ENCODE data around the gene KCMF1.

The KCMF1 gene

DNA sequence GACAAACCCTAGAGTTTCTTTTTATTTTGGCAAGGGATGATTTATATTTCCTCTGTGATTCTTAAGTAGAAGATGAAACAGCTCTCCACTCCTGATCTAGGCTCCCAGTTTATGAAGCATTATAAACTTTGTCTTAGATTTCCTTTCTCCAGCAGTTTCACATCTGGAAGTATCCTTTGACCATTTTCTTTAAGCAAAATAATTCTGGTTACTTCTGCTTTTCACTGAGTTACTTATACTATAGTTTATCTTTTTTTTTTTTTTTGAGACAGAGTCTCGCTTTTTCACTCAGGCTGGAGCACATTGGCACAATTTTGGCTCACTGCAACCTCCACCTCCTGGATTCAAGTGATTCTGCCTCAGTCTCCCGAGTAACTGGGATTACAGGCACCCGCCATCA lies 45.5 kb downstream of the KCMF1 start:
- DNase-seq = no peak
- Mint-ChIP-seq H3K4me1 (ENCODE audit: low read depth) (peaks cover 80% of the 10 kb centered on the region), H3K27ac (peak overlapping the region; percentile 40), H3K4me3 (no peak overlapping the region), H3K9me3 (no peaks in the 10 kb centered on the region), H3K27me3 (no peaks in the 10 kb centered on the region), H3K36me3 (ENCODE audit: low read depth) (peaks cover 29% of the 10 kb centered on the region)

- H3K27me3 Mint-ChIP-seq = no peaks in the 10 kb centered on the region
- H3K27ac Mint-ChIP-seq = peak overlapping the region; percentile 86
- peaks cover 74% of the 10 kb centered on the region for H3K4me1 Mint-ChIP-seq (ENCODE audit: low read depth)
- H3K4me3 Mint-ChIP-seq = no peak overlapping the region
- H3K36me3 Mint-ChIP-seq (ENCODE audit: low read depth) = peaks cover 30% of the 10 kb centered on the region
- no peaks in the 10 kb centered on the region for H3K9me3 Mint-ChIP-seq
- no peak for DNase-seq
Measured at GRCh38 chr2:85017411-85018048, 46.6 kb downstream of the KCMF1 start.

GRCh38 chr2:85018049-85018447 lies 47.1 kb downstream of the KCMF1 start:
- H3K9me3 Mint-ChIP-seq = no peaks in the 10 kb centered on the region
- no peak for DNase-seq
- H3K36me3 Mint-ChIP-seq (ENCODE audit: low read depth) = peaks cover 34% of the 10 kb centered on the region
- no peak overlapping the region for H3K4me3 Mint-ChIP-seq
- H3K27ac Mint-ChIP-seq = peak overlapping the region; percentile 86
- peaks cover 73% of the 10 kb centered on the region for H3K4me1 Mint-ChIP-seq (ENCODE audit: low read depth)
- H3K27me3 Mint-ChIP-seq = no peaks in the 10 kb centered on the region

GRCh38 chr2:85019121-85019520 lies 48.2 kb downstream of the KCMF1 start:
- Mint-ChIP-seq H3K4me1 (ENCODE audit: low read depth) (peaks cover 70% of the 10 kb centered on the region), H3K36me3 (ENCODE audit: low read depth) (peaks cover 39% of the 10 kb centered on the region), H3K4me3 (no peak overlapping the region), H3K27ac (peak overlapping the region; percentile 77), H3K27me3 (no peaks in the 10 kb centered on the region), H3K9me3 (no peaks in the 10 kb centered on the region)
- no peak for DNase-seq

DNA sequence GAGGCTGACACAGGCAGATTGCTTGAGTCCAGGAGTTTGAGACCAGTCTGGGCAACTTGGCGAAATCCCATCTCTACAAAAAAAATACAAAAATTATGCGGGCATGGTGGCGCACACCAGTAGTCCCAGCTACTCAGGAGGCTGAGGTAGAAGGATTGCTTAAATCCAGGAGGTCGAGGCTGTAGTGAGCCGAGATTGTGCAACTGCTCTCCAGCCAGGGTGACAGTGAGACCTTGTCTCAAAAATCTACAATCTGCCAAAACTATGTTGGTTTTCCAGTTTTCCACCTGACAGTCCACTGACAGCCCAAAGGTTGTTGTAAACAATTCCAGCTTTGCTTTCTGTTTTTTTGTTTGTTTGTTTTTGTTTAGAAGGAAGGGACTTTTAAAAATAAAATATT lies 51.3 kb downstream of the KCMF1 start:
- H3K27ac Mint-ChIP-seq = peak overlapping the region; percentile 37
- H3K36me3 Mint-ChIP-seq (ENCODE audit: low read depth) = peaks cover 59% of the 10 kb centered on the region
- H3K4me1 Mint-ChIP-seq (ENCODE audit: low read depth) = peaks cover 54% of the 10 kb centered on the region
- DNase-seq = no peak
- H3K9me3 Mint-ChIP-seq = no peaks in the 10 kb centered on the region
- H3K4me3 Mint-ChIP-seq = no peak overlapping the region
- no peaks in the 10 kb centered on the region for H3K27me3 Mint-ChIP-seq

DNA sequence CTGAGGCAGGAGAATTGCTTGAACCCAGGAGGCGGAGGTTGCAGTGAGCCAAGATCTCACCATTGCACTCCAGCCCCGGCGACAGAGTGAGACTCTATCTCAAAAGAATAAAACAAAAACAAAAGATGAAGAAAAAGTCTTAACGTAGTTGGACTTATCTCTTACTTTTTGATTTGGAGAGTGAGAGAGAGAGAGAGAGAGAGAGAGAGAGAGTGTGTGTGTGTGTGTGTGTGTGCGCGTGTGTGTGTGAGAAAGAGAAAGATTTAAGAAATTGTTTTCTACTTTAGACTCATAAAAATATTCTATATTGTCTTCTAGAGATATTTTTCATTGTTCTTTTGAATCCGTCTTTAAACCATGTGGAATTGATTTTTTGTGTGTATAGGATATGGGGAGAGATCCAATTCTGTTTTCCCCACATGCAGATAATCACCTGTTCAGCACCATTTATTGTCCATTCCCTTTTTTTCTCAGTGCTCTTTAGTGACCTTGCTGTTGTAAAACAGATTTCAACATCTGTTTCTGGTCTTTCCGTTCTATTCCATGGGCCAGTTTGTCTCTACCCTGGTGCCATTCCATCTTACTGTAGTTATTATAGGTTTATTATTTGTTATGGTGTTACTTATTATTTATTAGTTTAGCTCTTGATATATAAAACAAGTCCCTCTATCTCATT lies 53.5 kb downstream of the KCMF1 start:
- DNase-seq = no peak
- peaks cover 76% of the 10 kb centered on the region for H3K36me3 Mint-ChIP-seq (ENCODE audit: low read depth)
- no peaks in the 10 kb centered on the region for H3K9me3 Mint-ChIP-seq
- H3K4me1 Mint-ChIP-seq (ENCODE audit: low read depth) = peaks cover 35% of the 10 kb centered on the region
- H3K4me3 Mint-ChIP-seq = no peak overlapping the region
- H3K27ac Mint-ChIP-seq = peak overlapping the region; percentile 24
- H3K27me3 Mint-ChIP-seq = no peaks in the 10 kb centered on the region

- peaks cover 91% of the 10 kb centered on the region for H3K36me3 Mint-ChIP-seq (ENCODE audit: low read depth)
- H3K4me3 Mint-ChIP-seq = no peak overlapping the region
- no peak overlapping the region for H3K27ac Mint-ChIP-seq
- no peaks in the 10 kb centered on the region for H3K27me3 Mint-ChIP-seq
- DNase-seq = no peak
- peaks cover 17% of the 10 kb centered on the region for H3K4me1 Mint-ChIP-seq (ENCODE audit: low read depth)
- no peaks in the 10 kb centered on the region for H3K9me3 Mint-ChIP-seq
Measured at GRCh38 chr2:85032621-85033020, 61.7 kb downstream of the KCMF1 start.

GRCh38 chr2:85033388-85033787 lies 62.4 kb downstream of the KCMF1 start:
- Mint-ChIP-seq H3K27me3 (no peaks in the 10 kb centered on the region), H3K36me3 (ENCODE audit: low read depth) (peaks cover 91% of the 10 kb centered on the region), H3K27ac (peak overlapping the region; percentile 50), H3K4me1 (ENCODE audit: low read depth) (peaks cover 17% of the 10 kb centered on the region), H3K9me3 (no peaks in the 10 kb centered on the region), H3K4me3 (no peak overlapping the region)
- no peak for DNase-seq

DNA sequence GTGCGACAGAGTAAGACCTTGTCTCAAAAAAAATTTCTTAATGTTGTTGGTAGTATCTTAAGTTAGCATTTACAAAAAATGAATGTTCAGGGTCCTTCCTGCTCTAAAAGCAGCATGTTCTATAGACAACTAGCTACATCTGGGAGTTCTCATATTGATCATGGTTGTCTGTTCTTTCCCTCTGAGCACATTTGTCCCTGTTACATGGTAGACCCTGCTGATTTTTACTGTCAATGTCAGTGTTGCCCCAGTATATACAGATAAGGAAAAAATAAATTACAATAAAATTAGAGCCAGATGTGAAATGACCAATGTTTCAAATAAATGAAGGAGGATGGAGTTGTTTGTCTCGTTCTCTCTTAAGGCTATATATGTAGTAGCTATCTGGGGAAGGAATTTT lies 63.2 kb downstream of the KCMF1 start:
- no peak overlapping the region for H3K27ac Mint-ChIP-seq
- peaks cover 17% of the 10 kb centered on the region for H3K4me1 Mint-ChIP-seq (ENCODE audit: low read depth)

GRCh38 chr2:85037622-85038021 lies 66.7 kb downstream of the KCMF1 start:
- no peak for DNase-seq
- H3K9me3 Mint-ChIP-seq = no peaks in the 10 kb centered on the region
- peaks cover 96% of the 10 kb centered on the region for H3K36me3 Mint-ChIP-seq (ENCODE audit: low read depth)
- H3K4me3 Mint-ChIP-seq = no peak overlapping the region
- peaks cover 12% of the 10 kb centered on the region for H3K4me1 Mint-ChIP-seq (ENCODE audit: low read depth)
- no peak overlapping the region for H3K27ac Mint-ChIP-seq
- H3K27me3 Mint-ChIP-seq = no peaks in the 10 kb centered on the region

More for the DNA sequence above, 63.2 kb downstream of the KCMF1 start:
- Mint-ChIP-seq H3K4me3 (no peak overlapping the region), H3K27me3 (no peaks in the 10 kb centered on the region), H3K36me3 (ENCODE audit: low read depth) (peaks cover 91% of the 10 kb centered on the region), H3K9me3 (no peaks in the 10 kb centered on the region)
- DNase-seq = no peak

GRCh38 chr2:85042330-85042729 lies 71.4 kb downstream of the KCMF1 start:
- Mint-ChIP-seq H3K27me3 (no peaks in the 10 kb centered on the region), H3K36me3 (ENCODE audit: low read depth) (peaks cover 99% of the 10 kb centered on the region), H3K4me1 (ENCODE audit: low read depth) (peaks cover 3% of the 10 kb centered on the region), H3K27ac (peak overlapping the region; percentile 27), H3K4me3 (no peak overlapping the region), H3K9me3 (no peaks in the 10 kb centered on the region)
- no peak for DNase-seq

- Mint-ChIP-seq H3K27ac (no peak overlapping the region), H3K4me3 (no peak overlapping the region), H3K4me1 (ENCODE audit: low read depth) (peaks cover 8% of the 10 kb centered on the region), H3K27me3 (no peaks in the 10 kb centered on the region), H3K36me3 (ENCODE audit: low read depth) (peaks cover 96% of the 10 kb centered on the region), H3K9me3 (no peaks in the 10 kb centered on the region)
- no peak for DNase-seq
Measured at GRCh38 chr2:85048534-85048933, 77.6 kb downstream of the KCMF1 start.

GRCh38 chr2:85049236-85049635 lies 78.3 kb downstream of the KCMF1 start:
- Mint-ChIP-seq H3K27ac (peak overlapping the region; percentile 12), H3K27me3 (no peaks in the 10 kb centered on the region), H3K9me3 (no peaks in the 10 kb centered on the region)

DNA sequence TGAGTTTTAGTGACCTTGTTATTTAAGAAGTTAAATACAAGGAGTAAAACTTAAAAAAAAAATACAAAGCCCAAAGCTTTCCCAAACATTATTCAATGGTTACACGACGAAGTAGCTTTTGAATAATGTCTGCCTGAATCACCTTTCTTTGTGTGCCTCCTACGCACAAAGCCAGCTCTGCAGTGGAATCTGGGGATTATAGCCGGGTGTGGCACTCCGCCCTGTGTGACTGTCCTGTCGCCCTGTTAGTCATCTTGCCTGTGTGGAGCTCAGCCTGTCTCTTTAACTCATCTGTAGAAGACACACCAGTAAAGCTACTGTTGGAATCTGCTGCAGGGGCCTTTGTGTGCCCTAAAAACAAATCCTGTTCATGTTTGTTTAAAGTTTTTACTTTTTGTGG lies 82.8 kb downstream of the KCMF1 start:
- Mint-ChIP-seq H3K4me3 (no peak overlapping the region), H3K27me3 (no peaks in the 10 kb centered on the region), H3K9me3 (no peaks in the 10 kb centered on the region), H3K4me1 (ENCODE audit: low read depth) (peaks cover 34% of the 10 kb centered on the region), H3K27ac (no peak overlapping the region), H3K36me3 (ENCODE audit: low read depth) (peaks cover 70% of the 10 kb centered on the region)
- no peak for DNase-seq

More at GRCh38 chr2:85049236-85049635, 78.3 kb downstream of the KCMF1 start:
- no peak for DNase-seq
- H3K4me1 Mint-ChIP-seq (ENCODE audit: low read depth) = peaks cover 14% of the 10 kb centered on the region
- no peak overlapping the region for H3K4me3 Mint-ChIP-seq
- H3K36me3 Mint-ChIP-seq (ENCODE audit: low read depth) = peaks cover 96% of the 10 kb centered on the region

DNA sequence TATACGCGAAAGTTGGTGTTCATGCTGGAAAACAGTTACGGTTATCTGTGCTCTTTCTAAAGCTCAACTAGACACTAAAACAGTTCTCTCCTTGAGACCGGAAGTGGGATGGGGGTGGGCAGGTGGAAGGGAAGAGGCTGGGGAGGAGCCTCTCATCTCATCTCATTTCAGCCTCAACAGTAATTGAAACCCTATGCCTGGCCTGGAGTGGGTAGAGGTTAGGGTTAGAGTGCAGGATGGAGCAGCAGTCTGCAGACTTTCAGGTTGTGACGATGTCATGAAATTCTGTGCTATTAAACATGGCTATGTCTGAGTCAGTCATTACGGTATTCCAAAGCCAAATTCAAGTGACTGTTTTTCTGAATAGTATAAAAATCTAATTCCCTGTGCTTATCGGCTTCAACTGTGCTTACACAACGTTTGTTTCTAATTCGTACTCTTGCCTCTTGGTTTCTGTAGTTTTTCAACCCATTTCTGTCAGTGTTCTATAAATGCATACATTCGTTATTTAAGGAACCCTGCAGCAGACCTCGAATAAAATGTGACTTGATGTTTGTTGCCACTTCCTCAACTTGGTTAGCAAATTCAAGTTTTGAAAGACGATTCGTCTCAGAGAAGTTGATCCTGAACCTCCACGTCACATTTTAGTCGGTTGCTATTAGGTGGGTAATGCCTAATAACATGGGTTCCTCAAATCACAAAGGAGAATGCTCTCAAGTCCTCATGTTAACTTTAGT lies 86.4 kb downstream of the KCMF1 start:
- Mint-ChIP-seq H3K27ac (peak overlapping the region; percentile 70), H3K9me3 (no peaks in the 10 kb centered on the region), H3K4me3 (no peak overlapping the region), H3K36me3 (ENCODE audit: low read depth) (peaks cover 34% of the 10 kb centered on the region), H3K4me1 (ENCODE audit: low read depth) (peaks cover 35% of the 10 kb centered on the region), H3K27me3 (no peaks in the 10 kb centered on the region)
- DNase-seq = no peak

Data from activated T-cell treated with anti-CD3 and anti-CD28 coated beads, Interleukin-2, amount 50 U/mL, for 24 hours (primary cell).